DMS114 treated with DMSO at 0.1 percent for 48 hours (cell line): ENCODE data around the gene FASTK.
"Not testable (repeated sequence)": the region's sequence is repeated elsewhere in the genome, so short reads cannot be mapped to it uniquely, and the experiment has no call there.

Experiments used
- DNase-seq: peaks from one replicate; lab custom pipeline; 2025; ENCODE audit not compliant: unreplicated experiment; lab: John Stamatoyannopoulos, UW

The FASTK gene

GRCh38 chr7:151053751-151054150, 26.9 kb downstream of the FASTK start:
- DNase-seq: no peak

GRCh38 chr7:151053096-151053495, 27.5 kb downstream of the FASTK start:
- DNase-seq: no peak

- DNase-seq: no peak
These were observed 29.5 kb downstream of the FASTK start for GRCh38 chr7:151051108-151051507.

GRCh38 chr7:151048911-151049463, 31.6 kb downstream of the FASTK start:
- DNase-seq: no peak

GRCh38 chr7:151047976-151048815, 32.4 kb downstream of the FASTK start, which contains the start of gene ASIC3:
ASIC3 (plus strand) TSS chr7:151048531; CDS start chr7:151048886, 355 bp downstream.
- DNase-seq: no peak

GRCh38 chr7:151046603-151047573, 33.7 kb downstream of the FASTK start:
- no peak for DNase-seq

- no peak for DNase-seq
These were observed 34.6 kb downstream of the FASTK start for GRCh38 chr7:151045967-151046366.

- no peak for DNase-seq
These were observed 35.3 kb downstream of the FASTK start for GRCh38 chr7:151045262-151045661.

GRCh38 chr7:151043959-151044358, 36.6 kb downstream of the FASTK start:
- no peak for DNase-seq

GRCh38 chr7:151043449-151043848, 37.2 kb downstream of the FASTK start:
- not testable (repeated sequence) for DNase-seq

- DNase-seq: no peak
These were observed 39.8 kb downstream of the FASTK start for GRCh38 chr7:151040616-151041375.

- DNase-seq: no peak
These were observed 40.6 kb downstream of the FASTK start for GRCh38 chr7:151039850-151040548.

- no peak for DNase-seq
These were observed 41.4 kb downstream of the FASTK start for GRCh38 chr7:151038951-151039849.

GRCh38 chr7:151035902-151036301, 44.7 kb downstream of the FASTK start:
- no peak for DNase-seq

GRCh38 chr7:151035026-151035717, 45.4 kb downstream of the FASTK start:
- DNase-seq: no peak

- no peak for DNase-seq
These were observed 46.1 kb downstream of the FASTK start for GRCh38 chr7:151034312-151035025.

GRCh38 chr7:151033864-151034249, 46.8 kb downstream of the FASTK start:
- DNase-seq: no peak
